Liver (tissue), 9 donors: ENCODE measurements around the gene PIEZO1. TPM values are rescaled to one million over a fixed set of nuclear protein-coding genes. Genes with fewer than 3 reads are reported as not detected.
A peak's percentile ranks its signal among the peaks of the same experiment; 100 is the strongest.

ENCODE experiments used
- DNase-seq: peaks from one replicate; pipeline ENCODE4 v3.0.0-alpha.2; 2017; ENCODE audit warnings: low spot score
- H3K27ac ChIP-seq, 2 donors: one replicate each; pipeline ENCODE4 v1.7.0; 2013; ENCODE audit warnings: inconsistent platforms in 2 of 2, low read length in 2 of 2, control low read depth in 1 of 2, low read depth in 1 of 2, mild to moderate bottlenecking in 1 of 2
- H3K27me3 ChIP-seq, 4 donors: one replicate each; pipeline versions ENCODE4 v1.6.1 to v1.7.0; 2013; ENCODE audit warnings: low read length in 3 of 4, inconsistent platforms in 1 of 4, mild to moderate bottlenecking in 1 of 4, moderate library complexity in 1 of 4; ENCODE audit not compliant: control insufficient read depth in 4 of 4, insufficient read depth in 4 of 4
- H3K36me3 ChIP-seq, 4 donors: one replicate each; pipeline versions ENCODE4 v1.6.1 to v1.7.0; 2013; ENCODE audit warnings: low read length in 3 of 4, mild to moderate bottlenecking in 3 of 4, low read depth in 1 of 4, moderate library complexity in 1 of 4; ENCODE audit not compliant: control insufficient read depth in 4 of 4, insufficient read depth in 3 of 4
- H3K4me1 ChIP-seq, 4 donors: one replicate each; pipeline versions ENCODE4 v1.6.1 to v1.7.0; 2013; ENCODE audit warnings: low read length in 3 of 4, mild to moderate bottlenecking in 3 of 4, moderate library complexity in 1 of 4; ENCODE audit not compliant: control insufficient read depth in 4 of 4, insufficient read depth in 4 of 4
- H3K4me3 ChIP-seq, 3 donors: one replicate each; pipeline versions ENCODE4 v1.6.1 to v1.7.0; 2013; ENCODE audit warnings: low read length in 3 of 3, control low read depth in 1 of 3, low read depth in 1 of 3, mild to moderate bottlenecking in 1 of 3
- H3K9ac ChIP-seq, 2 donors: one replicate each; pipeline ENCODE4 v1.7.0; 2013; ENCODE audit warnings: low read length in 2 of 2, mild to moderate bottlenecking in 2 of 2, moderate library complexity in 2 of 2, control low read depth in 1 of 2, low read depth in 1 of 2
- H3K9me3 ChIP-seq, 4 donors: one replicate each; pipeline versions ENCODE4 v1.6.1 to v1.7.0; 2013; ENCODE audit warnings: low read length in 3 of 4; ENCODE audit not compliant: control insufficient read depth in 4 of 4
- EGR1 ChIP-seq, 2 donors: IDR thresholded peaks; 2 replicates each; pipeline ENCODE4 v1.6.1; 2016 to 2018; ENCODE audit warnings: antibody characterized with exemption in 2 of 2, low read depth in 2 of 2
- FOXA1 ChIP-seq: IDR thresholded peaks from 2 replicates; pipeline ENCODE4 v1.6.1; 2016; ENCODE audit warnings: antibody characterized with exemption
- FOXA2 ChIP-seq: IDR thresholded peaks from 2 replicates; pipeline ENCODE4 v1.6.1; 2016; ENCODE audit warnings: antibody characterized with exemption
- GABPA ChIP-seq, 2 donors: IDR thresholded peaks in 1 of 2; conservative IDR thresholded peaks in 1 of 2; 2 replicates each; pipeline ENCODE4 v1.6.1; 2016; ENCODE audit warnings: antibody characterized with exemption in 2 of 2, mild to moderate bottlenecking in 1 of 2, moderate library complexity in 1 of 2
- JUND ChIP-seq, 2 donors: IDR thresholded peaks; 2 replicates each; pipeline ENCODE4 v1.6.1; 2016; ENCODE audit warnings: antibody characterized with exemption in 2 of 2
- MAX ChIP-seq: IDR thresholded peaks from 2 replicates; pipeline ENCODE4 v1.6.1; 2016; ENCODE audit warnings: antibody characterized with exemption
- NR2F2 ChIP-seq: IDR thresholded peaks from 2 replicates; pipeline ENCODE4 v1.6.1; 2016; ENCODE audit warnings: antibody characterized with exemption
- REST ChIP-seq: IDR thresholded peaks from 2 replicates; pipeline ENCODE4 v1.6.1; 2016; ENCODE audit warnings: antibody characterized with exemption, mild to moderate bottlenecking
- RXRA ChIP-seq, 2 donors: IDR thresholded peaks; 2 replicates each; pipeline ENCODE4 v1.6.1; 2017 to 2018; ENCODE audit warnings: antibody characterized with exemption in 2 of 2, mild to moderate bottlenecking in 1 of 2
- SP1 ChIP-seq: IDR thresholded peaks from 2 replicates; pipeline ENCODE4 v1.6.1; 2018; ENCODE audit warnings: antibody characterized with exemption, mild to moderate bottlenecking
- YY1 ChIP-seq: IDR thresholded peaks from 2 replicates; pipeline ENCODE4 v1.6.1; 2016; ENCODE audit warnings: antibody characterized with exemption, mild to moderate bottlenecking
- WGBS: extraction: QIAGEN DNeasy Blood & Tissue Kit; methylation state at CpG from one replicate; pipeline ENCODE4 v1.1.7; 2013; 5-methylcytosine and 5-hydroxymethylcytosine counted together
- polyA plus RNA-seq, 2 donors: library from polyadenylated mRNA; stranded (reverse) in 1 of 2; unstranded in 1 of 2; fragments of 200-250 nt in 1 of 2; fragments of >200 nt in 1 of 2; fragmentation: Nextera tagmentation in 1 of 2; extraction: Ambion mirVana in 1 of 2; gene quantifications; one replicate each; pipeline versions ENCODE4 v1.2.1 to v1.2.3, GENCODE V29; 2013 to 2015
- total RNA-seq, 2 donors: library from RNA; depleted of rRNA; stranded (reverse); fragments of >200 nt; gene quantifications; one replicate each; pipeline ENCODE4 v1.2.3, GENCODE V29; 2014
- TF ChIP-seq, protein P1 (sequence below): IDR thresholded peaks from 2 replicates; pipeline ENCODE4 v1.6.1; 2016; ENCODE audit warnings: antibody characterized with exemption
- TF ChIP-seq, protein P2 (sequence below): fragments of 150-350 bp; IDR thresholded peaks from 2 replicates; pipeline ENCODE4 v1.5.1; 2017; ENCODE audit warnings: improper control_type of control experiment, low read depth, low read length; ENCODE audit not compliant: missing input control
- donor health status: healthy.
- donor health status: healthy.
- donor health status: healthy.
- donor health status: healthy.
- donor health status: healthy.

Gene PIEZO1
- total and polyA plus RNA-seq, 4 donors, result 15.3 to 74.7 (median 59.2) TPM

DNA sequence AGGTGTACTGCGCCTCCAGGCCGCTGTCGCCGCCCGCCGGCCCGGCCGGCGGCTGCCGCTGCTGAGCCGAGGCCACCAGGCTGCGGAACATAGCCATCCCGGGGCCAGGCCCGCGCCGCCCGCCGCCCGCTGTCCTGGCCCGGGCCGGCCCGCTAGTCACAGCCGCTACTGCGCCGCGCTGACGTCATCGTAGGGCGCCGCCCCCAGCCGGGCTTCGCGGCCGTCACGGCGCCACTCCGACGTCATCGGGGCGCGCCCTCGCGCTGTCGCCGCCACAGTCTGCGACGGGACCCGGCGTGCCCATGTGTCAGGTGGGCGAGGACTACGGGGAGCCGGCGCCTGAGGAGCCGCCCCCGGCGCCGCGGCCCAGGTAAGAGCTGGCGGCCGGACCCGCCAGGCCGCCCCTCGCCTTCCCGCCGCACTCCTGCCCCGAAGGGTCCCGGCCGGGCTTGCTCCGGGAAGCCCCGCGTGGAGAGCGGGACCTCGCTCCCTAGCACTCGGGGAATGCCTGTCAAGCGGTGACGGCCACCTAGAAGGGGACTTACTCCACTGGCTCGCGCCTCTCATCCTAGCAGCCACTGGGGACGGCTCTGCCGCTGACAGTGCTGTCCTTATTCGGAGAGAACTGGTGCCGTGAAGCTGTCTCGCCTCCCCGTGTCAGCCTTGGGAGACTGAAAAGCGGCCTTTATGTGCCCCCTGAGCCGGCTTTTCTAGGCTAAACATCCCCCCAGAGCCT lies 78.6 kb downstream of the PIEZO1 start, which contains the start of the genes CTU2 and RNF166:
TSS of gene CTU2 (plus strand) at position 275 of the 736 bp plus-strand sequence. CDS start at position 303, 28 bp downstream.
TSS of gene RNF166 (minus strand) at position 180 of the 736 bp plus-strand sequence. CDS start at position 97, 83 bp downstream.
- peak within 1 kb of the TSS; percentile 77 to 90 (median 83) for H3K4me3 ChIP-seq
- no peaks in the 10 kb centered on the region for H3K27me3 ChIP-seq
- peak within 1 kb of the TSS; percentile 83 to 95 for H3K9ac ChIP-seq
- peaks cover 6 to 37% (median 25%) of the 10 kb centered on the region in 4 donors for H3K4me1 ChIP-seq
- peak; percentile 94 for DNase-seq
- no peaks in the 10 kb centered on the region for H3K9me3 ChIP-seq
- WGBS, result under 1% methylated on average over 86 of the region's 86 CpGs
- peak within 1 kb of the TSS; percentile 81 to 84 for H3K27ac ChIP-seq
- no peaks in the 10 kb centered on the region for H3K36me3 ChIP-seq
- TF ChIP-seq EGR1 (IDR thresholded peaks at IDR 0.05; ENCODE audit: low read depth in 2 of 2) (no peak), GABPA (IDR thresholded peaks at IDR 0.05 in 1 of 2, conservative IDR thresholded peaks at IDR 0.05 in 1 of 2) (peak in 1 of 2 donors; percentile 23)

GRCh38 chr16:88705801-88706228 lies 79.2 kb downstream of the PIEZO1 start:
- peaks cover 6 to 40% (median 25%) of the 10 kb centered on the region in 4 donors for H3K4me1 ChIP-seq
- no peaks in the 10 kb centered on the region for H3K27me3 ChIP-seq
- peak overlapping the region; percentile 80 to 83 for H3K9ac ChIP-seq
- H3K4me3 ChIP-seq, result peak overlapping the region; percentile 77 to 90 (median 83)
- no peaks in the 10 kb centered on the region for H3K36me3 ChIP-seq
- peak overlapping the region; percentile 81 to 84 for H3K27ac ChIP-seq
- under 1% methylated on average over 57 of the region's 57 CpGs for WGBS
- DNase-seq, result no peak
- no peaks in the 10 kb centered on the region for H3K9me3 ChIP-seq
- TF ChIP-seq FOXA2 (no peak), JUND (IDR thresholded peaks at IDR 0.05) (no peak)

GRCh38 chr16:88705076-88705684 lies 79.8 kb downstream of the PIEZO1 start:
- H3K9ac ChIP-seq, result peak overlapping the region; percentile 34 to 83
- peak overlapping the region; percentile 81 to 84 for H3K27ac ChIP-seq
- H3K9me3 ChIP-seq, result no peaks in the 10 kb centered on the region
- 35% methylated on average over 9 of the region's 9 CpGs for WGBS
- TF ChIP-seq RXRA (IDR thresholded peaks at IDR 0.05) (no peak), MAX (no peak), NR2F2 (no peak), YY1 (no peak), JUND (IDR thresholded peaks at IDR 0.05) (no peak), SP1 (no peak), FOXA1 (no peak), REST (no peak)
- TF ChIP-seq, protein P1, sequence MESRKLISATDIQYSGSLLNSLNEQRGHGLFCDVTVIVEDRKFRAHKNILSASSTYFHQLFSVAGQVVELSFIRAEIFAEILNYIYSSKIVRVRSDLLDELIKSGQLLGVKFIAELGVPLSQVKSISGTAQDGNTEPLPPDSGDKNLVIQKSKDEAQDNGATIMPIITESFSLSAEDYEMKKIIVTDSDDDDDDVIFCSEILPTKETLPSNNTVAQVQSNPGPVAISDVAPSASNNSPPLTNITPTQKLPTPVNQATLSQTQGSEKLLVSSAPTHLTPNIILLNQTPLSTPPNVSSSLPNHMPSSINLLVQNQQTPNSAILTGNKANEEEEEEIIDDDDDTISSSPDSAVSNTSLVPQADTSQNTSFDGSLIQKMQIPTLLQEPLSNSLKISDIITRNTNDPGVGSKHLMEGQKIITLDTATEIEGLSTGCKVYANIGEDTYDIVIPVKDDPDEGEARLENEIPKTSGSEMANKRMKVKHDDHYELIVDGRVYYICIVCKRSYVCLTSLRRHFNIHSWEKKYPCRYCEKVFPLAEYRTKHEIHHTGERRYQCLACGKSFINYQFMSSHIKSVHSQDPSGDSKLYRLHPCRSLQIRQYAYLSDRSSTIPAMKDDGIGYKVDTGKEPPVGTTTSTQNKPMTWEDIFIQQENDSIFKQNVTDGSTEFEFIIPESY, result no peak
- TF ChIP-seq, protein P2, sequence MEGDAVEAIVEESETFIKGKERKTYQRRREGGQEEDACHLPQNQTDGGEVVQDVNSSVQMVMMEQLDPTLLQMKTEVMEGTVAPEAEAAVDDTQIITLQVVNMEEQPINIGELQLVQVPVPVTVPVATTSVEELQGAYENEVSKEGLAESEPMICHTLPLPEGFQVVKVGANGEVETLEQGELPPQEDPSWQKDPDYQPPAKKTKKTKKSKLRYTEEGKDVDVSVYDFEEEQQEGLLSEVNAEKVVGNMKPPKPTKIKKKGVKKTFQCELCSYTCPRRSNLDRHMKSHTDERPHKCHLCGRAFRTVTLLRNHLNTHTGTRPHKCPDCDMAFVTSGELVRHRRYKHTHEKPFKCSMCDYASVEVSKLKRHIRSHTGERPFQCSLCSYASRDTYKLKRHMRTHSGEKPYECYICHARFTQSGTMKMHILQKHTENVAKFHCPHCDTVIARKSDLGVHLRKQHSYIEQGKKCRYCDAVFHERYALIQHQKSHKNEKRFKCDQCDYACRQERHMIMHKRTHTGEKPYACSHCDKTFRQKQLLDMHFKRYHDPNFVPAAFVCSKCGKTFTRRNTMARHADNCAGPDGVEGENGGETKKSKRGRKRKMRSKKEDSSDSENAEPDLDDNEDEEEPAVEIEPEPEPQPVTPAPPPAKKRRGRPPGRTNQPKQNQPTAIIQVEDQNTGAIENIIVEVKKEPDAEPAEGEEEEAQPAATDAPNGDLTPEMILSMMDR, result no peak
- no peaks in the 10 kb centered on the region for H3K36me3 ChIP-seq
- peak overlapping the region; percentile 71 to 90 (median 77) for H3K4me3 ChIP-seq
- no peaks in the 10 kb centered on the region for H3K27me3 ChIP-seq
- DNase-seq, result no peak
- peaks cover 6 to 40% (median 27%) of the 10 kb centered on the region in 4 donors for H3K4me1 ChIP-seq
